Measurements from ENCODE around the gene TEKT1.
"Not testable (repeated sequence)": the region's sequence is repeated elsewhere in the genome, so short reads cannot be mapped to it uniquely, and the experiment has no call there.

Gene TEKT1

DNA sequence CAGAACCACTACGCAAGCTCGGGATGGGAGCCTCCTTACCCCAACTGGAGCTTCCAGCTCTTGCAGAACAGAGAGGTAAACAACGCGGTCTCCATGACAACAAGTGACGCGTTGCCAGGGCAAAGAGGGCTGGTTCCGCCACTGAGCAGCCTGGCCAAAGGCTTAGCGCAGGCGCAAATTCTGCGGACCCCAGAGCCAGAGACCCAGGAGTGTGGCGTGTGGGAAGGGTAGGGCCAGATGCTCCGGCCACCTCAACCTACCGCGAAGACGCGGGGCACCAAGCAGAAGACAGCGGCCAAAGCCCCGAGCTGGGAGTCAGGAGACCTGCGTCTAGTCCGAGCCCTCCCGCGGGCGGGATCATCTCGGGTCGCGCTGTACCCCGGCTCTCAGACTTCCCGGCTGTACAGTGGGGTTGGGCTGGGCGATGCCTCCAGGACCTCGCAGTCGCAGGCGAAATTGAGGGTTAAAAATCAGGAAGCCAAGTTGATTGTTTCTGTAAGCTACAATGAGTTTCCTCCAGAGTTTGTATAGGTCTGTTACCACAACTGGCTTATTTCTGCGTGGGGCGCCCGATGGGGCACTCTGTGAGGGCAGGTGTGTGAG, at the start of gene TEKT1:
TSS of gene TEKT1 (minus strand) at position 69 of the 603 bp plus-strand sequence. CDS start 1,353 bp downstream, outside the sequence.
- DNase-seq, result no peak

DNA sequence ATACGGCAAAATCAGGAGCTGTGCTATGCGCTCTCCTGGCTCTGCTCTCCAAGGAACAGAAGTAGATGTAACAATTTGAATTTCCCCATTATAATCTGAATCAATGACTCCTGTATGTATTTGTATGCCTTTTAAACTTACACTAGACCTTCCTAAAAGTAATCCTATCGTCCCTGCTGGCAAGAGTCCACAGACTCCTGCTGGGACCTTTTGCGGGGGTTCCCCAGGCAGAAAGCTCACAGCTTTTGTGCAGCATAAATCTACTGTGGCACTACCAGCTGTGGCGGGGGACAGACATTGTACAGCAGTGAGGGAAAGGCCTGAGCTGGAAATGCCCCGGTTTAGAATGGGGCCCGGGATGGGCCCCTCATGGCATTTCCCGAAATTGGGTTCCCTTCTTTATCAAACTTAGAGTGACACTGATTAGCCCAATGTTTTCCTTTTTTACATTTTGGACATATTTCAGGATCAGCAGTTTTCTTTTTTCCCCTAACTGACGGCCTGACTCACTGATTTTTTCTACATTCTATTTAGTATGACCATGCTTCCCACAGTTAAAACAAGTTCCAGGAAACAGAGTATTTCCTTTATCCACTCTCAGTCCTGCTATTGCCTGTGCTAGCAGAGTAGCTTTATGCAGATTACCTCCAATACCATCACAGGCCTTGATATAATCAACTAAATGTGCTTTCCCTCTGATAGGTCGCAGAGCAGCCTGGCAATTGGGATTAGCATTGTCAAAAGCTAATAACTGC, 47.9 kb upstream of the TEKT1 start:
- not testable (repeated sequence) for DNase-seq

DNA sequence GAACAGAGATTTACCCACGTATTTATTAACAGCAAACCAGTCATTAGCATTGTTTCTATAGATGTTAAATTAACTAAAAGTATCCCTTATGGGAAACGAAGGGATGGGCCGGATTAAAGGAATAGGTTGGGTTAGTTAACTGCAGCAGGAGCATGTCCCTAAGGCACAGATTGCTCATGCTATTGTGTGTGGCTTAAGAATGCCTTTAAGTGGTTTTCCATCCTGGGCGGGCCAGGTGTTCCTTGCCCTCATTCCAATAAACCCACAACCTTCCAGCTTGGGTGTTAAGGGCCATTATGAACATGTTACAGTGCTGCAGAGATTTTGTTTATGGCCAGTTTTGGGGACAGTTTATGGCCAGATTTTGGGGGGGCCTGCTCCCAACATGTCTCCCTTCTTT, 43.7 kb upstream of the TEKT1 start:
- DNase-seq, result not testable (repeated sequence)

DNA sequence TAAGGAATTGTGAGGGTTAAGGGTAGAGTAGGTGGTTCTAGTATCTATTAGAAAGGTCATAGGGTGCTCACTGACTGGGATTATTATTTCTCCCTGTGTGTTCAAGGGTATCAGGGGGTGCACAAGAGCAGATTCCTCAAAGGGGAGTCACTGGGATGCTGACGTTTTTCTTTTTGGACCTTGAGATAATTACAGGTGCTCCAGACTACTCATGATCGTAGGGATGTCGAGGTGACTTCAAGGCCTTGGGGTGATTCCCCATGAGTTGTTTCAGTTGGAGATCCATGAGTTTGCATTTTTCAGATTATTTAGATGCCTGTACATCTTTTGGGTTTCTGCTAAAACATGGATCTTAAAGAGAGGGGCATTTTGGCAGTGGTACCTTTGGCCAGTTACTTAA, 41.4 kb upstream of the TEKT1 start:
- DNase-seq, result no peak

DNA sequence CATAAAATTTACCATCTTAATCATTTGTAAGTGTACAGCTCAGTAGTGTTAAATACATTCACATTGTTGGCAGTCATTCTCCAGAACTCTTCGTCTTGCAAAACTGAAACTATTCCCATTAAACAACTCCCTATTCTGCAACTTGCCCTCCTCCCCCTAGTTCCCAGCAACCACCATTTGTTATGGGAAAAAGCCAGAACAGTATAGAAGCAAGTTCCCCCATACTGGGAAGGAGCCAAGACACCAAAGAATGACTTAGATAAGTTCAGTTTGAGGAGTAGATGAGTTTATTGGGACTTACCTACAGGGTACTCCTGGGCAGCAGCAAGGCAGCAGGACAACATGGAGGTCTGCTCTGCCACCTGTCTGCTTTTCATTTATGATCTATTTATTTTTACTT, 39.3 kb upstream of the TEKT1 start:
- DNase-seq, result no peak

DNA sequence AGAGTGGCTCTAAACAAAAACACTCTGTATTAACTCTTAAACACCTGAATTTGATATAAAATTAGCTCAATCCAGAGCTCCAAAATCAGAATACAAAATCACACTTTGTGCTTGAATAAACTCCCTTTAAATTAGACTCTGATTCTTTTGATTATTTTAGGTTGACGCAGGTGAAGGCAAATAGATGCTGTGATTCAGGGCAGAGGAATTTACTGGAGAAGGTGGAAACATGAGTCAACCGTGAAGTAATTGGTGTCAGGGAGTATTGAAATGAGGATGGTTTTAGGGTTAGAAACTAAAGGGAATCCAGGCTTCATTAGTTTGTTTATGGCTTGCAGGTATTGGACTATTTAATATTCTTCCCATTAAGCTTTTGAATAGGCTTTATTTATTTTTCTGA, 37.1 kb upstream of the TEKT1 start:
- DNase-seq, result no peak

DNA sequence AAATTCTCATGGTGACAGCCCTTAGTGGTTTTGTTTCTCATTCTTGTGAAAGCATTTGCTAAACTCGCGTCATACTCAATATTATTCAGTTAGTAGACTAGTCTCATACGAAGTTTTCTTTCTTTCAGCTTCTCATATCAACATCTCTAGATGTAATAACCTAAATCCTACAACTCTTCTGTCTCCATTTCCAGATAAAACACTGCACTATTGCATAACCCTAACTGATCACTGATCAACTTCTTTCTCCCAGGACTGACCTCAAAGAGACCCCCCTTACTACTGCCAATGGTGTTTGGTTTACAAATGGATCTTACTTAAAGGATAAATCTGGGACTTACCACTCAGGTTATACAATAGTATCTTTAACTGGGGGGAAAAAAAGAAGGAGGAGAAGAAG, 36.3 kb upstream of the TEKT1 start:
- no peak for DNase-seq

DNA sequence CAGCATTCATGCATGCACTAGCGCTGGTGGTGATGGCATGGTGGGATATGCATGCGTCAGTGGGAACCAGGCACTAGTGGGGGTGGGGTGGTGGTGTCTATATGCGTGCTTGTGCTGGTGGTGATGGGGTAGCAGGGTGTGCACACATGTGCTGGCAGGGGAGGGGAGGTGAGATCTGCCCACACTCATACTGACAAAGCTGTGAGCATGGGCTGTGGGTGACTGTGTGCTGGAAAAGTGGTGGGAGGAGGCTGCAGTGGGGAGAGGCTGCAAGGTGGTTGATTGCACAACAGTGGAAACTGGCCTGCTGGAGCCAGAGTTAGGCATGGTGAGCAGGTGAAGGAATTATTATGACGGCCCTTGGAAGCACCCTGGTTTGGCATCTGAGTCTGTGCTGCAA, 31.3 kb upstream of the TEKT1 start:
- no peak for DNase-seq

DNA sequence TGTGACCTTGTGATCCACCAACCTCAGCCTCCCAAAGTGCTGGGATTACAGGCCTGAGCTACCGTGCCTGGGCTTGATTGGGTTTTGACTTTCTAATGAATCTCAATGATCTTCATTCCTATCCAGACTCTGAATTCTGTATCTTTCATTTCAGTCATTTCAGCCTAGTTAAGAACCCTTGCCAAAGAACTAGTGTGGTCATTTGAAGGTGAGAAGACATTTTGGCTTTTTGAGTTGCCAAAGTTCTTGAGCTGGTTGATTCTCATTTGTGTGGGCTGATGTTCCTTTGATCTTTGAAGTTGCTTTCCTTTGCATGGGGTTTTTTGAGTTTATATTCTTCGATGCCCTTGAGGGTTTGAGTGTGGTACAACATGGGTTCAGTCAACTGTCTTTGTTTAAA, 30.6 kb upstream of the TEKT1 start:
- DNase-seq, result no peak

DNA sequence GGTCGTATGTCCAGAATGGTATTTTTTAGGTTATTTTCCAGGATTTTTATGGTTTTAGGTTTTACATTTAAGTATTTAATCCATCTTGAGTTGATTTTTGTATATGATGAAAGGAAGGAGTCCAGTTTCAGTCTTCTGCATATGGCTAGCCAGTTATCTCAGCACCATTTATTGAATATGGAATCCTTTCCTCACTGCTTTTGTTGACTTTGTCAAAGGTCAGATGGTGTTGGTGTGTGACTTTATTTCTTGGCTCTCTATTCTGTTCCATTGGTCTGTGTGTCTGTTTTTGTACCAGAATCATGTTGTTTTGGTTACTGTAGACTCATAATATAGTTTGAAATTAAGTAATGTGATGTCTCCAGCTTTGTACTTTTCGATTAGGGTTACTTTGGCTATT, 26.4 kb upstream of the TEKT1 start:
- no peak for DNase-seq

DNA sequence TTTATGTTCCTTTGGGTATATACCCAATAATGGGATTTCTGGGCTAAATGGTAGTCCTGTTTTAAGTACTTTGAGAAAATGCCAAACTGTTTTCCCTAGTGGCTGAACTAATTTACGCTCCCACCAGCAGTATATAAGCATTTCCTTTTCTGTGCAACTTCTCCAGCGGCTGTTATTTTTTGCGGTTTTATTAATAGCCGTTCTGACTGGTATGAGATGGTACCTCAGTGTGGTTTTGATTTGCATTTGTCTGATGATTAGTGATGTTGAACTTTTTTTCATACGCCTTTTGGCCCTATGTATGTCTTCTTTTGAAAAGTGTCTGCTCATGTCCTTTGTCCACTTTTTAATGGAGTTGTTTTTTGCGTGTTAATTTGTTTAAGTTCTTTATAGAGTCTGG, 25.8 kb upstream of the TEKT1 start:
- DNase-seq, result no peak

DNA sequence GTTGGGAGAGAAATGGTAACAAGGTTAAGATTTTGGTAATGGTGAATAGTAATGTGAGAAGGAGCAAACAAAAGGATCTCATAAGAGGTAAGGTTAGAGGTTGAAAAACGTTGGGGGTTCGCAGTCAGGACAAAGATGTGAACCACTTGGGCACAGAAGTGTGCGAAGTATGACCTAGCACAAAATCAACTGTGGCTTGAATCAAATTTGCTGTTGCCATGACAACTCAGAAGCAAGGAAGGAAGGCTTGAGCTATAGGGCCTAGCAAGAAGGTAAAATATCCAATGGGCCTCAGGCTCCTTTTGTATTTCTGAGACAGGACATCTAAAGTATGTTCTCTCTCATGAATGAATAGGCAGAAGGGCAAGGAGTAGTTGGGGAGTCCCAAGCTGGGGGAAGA, 24.5 kb upstream of the TEKT1 start:
- DNase-seq, result no peak

DNA sequence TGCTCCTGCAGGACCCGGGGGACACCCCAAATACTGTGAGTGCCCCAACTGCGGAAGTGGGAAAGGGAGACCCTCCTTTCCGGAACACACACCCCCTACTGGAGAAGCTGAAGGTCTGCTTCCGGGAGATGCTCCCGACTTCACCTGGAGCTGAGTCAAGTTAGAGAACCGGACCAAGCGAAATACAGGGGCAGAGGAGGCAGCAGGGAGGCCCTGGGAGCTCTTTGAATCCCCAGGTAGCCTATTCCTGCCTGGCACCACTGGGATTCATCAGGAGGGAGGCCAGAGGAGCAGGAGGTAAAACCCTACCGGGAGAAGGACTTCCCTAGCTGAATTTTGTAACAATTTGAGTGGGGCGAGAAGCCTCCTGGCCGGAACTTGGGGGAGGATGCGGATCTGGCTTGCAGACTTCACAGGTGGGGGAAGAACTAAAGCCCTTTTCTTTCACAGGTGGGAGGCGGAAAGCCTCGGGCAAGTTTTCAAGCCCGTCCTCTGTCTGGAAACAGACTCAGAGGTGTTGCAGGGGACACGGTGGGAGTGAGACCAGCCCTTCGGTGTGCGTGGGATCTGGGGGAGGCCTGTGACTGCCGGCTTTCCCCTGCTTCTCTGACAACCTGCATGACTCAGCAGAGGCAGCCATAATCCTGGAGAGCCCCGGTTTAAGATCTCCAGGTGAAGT, 22.4 kb upstream of the TEKT1 start:
- no peak for DNase-seq

DNA sequence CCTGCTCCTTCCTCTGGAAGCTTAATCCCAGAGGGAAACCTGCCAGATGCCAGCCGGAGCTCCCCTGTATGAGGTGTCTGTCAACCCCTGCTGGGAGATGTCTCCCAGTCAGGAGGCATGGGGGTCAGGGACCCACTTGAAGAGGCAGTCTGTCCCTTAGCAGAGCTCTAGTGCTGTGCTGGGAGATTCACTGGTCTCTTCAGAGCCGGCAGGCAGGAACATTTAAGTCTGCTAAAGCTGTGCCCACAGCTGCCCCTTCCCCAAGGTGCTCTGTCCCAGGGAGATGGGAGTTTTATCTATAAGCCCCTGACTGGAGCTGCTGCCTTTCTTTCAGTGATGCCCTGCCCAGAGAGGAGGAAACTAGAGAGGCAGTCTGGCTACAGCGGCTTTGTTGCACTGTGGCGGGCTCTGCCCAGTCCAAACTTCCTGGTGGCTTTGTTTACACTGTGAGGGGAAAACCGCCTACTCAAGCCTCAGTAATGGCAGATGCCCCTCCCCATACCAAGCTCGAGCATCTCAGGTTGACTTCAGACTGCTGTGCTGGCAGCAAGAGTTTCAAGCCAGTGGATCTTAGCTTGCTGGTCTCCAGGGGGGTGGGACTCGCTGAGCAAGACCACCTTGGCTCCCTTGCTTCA, 17.1 kb upstream of the TEKT1 start:
- DNase-seq, result not testable (repeated sequence)

DNA sequence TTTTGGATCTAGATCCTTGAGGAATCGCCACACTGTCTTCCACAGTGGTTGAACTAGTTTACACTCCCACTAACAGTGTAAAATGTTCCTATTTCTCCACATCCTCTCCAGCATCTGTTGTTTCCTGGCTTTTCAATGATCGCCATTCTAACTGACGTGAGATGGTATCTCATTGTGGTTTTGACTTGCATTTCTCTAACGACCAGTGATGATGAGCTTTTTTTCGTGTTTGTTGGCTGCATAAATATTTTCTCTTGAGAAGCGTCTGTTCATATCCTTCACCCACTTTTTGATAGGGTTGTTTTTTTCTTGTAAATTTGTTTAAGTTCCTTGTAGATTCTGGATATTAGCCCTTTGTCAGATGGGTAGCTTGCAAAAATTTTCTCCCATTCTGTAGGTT, 14.6 kb upstream of the TEKT1 start:
- not testable (repeated sequence) for DNase-seq

DNA sequence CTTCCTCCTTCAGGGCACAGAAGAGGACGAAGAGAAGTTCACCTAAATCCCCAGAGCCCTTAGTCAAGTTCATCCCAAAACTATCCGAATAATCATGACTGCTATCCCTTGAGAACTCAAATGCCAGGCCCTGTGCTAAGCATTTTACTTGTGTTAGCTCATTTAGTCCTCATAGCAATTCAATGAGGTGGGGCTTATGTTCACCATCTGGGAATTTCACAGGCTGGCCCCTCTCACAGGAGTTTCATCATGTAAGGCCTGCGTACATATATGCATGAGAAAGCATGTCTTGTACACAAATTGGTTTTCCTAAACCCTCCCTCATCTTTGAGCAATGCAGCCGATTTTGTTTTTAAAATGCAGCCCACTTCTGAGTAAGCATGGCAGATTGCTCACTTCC, 12.9 kb upstream of the TEKT1 start:
- DNase-seq, result not testable (repeated sequence)

DNA sequence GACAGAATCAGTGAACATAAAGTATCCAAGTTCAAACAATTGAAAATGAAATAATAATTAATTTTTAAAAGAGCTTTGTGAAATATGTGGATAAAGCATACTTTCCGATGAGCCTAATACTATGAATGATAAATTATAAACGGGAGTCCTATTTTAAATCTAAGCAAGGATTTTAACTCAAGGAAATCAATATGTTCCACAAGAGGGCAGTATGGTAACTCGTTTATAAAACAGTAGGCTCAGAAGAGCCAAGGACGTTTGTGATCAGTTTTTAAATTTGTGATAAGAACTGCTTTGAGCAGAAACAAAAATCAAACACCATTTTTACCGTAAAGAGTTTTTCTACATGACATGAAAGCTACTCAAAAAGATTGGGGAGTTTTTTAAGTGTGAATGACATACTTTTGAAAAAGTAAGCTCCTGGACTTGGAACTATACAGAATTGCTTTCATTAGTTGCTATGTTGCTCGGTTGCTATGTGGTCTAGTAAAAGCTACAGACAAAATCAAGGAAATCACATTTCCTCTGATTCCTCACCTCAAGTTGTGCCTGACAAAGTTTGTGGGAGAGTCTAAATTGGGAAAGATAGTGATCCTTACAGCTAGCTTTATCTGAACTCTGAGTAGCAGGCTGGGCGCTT, 11.8 kb upstream of the TEKT1 start:
- peak; percentile 33 for DNase-seq

DNA sequence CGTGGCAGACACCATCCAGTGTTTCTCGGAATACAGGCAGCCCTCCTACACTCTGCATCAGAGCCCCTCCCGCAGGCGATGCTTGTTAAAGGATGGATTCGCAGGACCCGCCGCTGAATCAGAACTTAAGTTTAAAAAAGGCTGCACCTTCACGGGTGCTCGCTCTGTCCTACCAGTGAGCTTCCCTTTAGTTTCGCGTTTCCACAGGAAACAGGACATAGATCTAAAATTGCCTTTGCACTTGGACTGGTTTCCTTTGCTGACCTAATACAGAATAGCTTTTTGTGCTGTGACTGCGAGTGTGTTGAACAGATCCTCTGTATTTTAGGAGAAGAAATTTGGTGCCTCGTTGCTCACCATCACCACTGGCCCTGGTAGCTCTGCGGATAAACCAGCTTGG, 10.2 kb upstream of the TEKT1 start:
- not testable (repeated sequence) for DNase-seq

DNA sequence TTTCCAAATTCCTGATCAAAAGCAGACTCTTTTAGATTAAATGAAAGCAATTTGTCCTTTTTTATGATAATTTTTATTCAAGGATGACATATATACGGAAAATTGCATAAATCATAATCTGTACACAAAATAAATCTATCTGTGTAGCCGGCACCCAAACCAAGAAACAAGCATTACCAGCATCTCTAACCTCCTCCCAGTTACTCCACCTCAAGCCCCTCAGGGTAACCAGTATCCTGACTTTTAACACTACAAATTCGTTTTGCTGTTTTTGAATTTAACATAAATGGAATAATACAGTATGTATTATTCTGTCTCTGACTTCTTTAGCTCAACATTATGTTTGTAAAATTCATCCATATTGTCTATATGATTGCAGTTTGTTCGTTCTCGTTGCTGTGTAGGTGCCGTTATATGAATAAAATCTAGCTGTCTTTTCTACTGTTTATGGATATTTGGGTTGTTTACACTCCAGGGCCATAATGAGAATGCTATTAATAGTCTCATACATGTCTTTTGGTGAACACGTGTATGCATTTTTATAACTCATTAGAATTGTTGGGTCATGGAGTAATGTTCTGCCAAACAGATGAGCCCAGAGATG, 1.0 kb downstream of the TEKT1 start:
- DNase-seq, result no peak

DNA sequence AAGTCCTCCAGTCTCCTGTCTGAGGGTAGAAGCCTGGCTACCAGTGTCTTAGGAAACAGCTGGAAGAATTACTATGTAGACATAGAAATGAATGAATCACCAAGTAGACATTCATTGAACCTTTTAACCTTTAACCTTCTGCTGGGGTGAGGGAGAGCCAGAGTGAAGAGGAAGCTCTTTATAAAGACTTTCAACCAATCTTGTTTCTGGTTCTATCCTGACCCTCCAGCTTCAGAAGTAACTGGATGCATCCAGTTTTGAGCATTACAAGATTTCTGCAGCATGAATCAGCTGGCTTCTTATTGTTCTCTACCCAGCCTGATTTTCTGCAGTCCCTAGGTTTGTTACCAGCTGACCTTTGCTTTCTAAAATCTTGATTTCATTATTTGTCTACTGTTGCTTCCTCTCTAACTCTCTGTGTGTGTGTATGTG, 8.5 kb downstream of the TEKT1 start:
- DNase-seq, result no peak

DNA sequence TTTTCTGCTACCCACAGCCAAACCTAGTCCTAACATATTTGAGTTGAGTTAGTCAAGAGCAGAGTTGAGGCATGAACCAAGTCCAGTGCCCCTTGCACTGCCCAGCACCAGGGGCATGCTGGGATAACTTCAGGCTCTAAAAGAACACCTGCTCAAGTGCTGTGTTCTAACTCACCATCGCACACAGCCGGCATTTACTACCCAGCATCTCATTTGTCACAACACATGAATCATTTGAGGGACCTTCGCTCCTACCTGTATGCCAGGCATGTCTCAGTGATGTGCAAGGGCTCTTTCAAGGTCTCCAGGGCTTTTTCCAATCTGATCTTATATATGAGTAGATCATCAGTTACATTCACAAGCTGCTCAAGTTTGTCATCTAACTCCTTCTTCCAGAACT, 12.6 kb downstream of the TEKT1 start:
- DNase-seq, result no peak

DNA sequence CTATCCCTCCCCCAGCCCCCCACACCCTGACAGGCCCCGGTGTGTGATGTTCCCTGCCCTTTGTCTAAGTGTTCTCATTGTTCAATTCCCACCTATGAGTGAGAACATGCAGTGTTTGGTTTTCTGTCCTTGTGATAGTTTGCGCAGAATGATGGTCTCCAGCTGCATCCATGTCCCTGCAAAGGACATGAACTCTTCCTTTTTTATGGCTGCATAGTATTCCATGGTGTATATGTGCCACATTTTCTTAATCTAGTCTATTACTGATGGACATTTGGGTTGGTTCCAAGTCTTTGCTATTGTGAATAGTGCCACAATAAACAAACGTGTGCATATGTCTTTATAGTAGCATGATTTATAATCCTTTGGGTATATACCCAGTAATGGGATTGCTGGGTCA, 15.2 kb downstream of the TEKT1 start:
- DNase-seq, result not testable (repeated sequence)

DNA sequence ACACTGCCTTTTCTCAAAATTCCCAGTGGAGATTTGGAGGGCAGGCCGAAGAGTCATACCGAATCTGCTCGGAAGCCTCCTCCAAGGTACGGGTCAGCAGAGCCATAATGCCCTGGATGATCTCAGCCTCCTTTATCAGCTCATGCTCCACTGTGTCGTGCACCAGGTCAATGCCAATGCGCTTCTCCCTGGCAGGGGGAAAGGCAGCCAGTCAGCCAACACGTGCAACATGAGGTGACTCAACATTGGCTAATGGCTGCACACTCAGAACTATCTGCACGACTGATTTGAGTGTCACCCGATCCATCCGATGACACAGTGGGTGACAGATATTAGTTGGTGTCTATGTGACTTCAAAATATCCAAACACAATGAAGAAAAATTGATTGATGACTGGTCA, 15.8 kb downstream of the TEKT1 start:
- no peak for DNase-seq
